ENCODE results near the gene FANCE.
A peak's percentile ranks its signal among the peaks of the same experiment; 100 is the strongest.

Gene FANCE

GRCh38 chr6:35486005-35486925 is 34.1 kb downstream of the FANCE start:
- no peak for DNase-seq

DNA sequence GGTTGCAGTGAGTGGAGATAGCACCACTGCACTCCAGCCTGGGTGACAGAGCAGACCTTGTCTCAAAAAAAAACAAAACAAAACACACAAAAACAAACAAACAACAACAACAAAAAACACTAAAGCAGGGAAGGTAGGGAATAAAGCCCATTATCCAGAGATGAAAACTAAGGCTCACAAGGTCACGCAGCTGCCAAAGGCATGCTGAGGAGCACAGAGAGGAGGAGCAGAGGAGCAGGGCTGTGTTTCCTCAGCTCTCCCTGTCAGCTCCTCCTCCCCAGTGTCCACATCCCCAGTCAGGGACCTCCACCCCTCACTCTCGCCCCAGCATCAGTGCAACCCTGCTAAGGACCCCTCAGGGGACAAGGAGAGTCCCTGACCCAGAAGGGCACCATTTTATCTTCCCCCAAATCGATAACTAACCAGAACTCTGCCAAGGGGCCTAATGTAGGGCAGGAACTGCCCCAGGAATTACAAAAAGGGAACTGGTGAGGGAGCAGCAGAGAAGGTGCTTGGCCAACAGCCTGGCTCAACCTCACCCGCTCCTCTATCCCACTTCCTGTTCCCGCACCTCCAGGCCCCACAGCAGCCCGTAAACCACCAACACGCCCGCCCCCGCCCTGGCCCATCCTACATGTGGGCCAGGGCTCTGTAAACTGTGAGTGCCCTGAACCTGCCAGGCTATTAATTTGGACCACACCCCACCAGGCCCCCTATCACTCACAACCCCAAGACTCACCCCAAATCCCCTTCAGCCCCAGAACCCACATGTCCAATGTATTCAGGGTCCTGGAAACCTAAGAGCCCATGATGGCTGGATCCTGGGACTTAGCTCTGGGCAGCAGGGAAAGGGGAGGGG is 35.7 kb downstream of the FANCE start:
- DNase-seq = no peak

DNA sequence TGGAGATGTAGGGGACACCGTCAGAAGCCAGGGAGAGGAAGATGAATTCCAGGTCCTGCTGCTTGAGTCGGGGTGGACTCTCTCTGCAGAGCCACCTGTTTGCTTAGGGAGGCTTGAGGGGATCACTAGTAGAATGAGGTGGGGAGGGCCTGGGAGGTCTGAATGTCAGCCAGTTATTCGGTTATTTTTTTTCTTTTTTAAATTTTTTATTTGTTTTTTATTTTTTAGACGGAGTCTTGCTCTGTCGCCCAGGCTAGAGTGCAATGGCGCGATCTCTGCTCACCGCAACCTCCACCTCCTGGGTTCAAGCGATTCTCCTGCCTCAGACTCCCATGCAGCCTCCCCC is 36.4 kb downstream of the FANCE start:
- no peak for DNase-seq

DNA sequence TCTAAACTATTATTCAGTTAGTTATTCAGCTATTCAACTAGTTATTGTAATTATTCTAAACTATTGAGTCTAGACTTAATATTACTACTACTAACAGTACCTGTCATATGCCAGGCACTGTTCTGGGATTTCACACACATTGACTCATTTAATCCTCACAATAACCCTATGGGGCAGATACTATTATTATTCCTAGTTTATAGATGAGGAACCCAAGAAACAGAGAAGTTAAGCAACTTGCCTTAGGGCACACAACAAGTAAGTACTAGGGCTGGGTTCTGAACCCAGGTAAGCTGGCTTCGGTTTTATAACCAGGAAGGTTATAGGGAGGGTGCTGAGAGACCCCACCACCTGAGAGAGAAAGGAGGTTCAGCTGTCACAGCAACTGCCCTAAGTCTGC is 36.9 kb downstream of the FANCE start:
- no peak for DNase-seq

DNA sequence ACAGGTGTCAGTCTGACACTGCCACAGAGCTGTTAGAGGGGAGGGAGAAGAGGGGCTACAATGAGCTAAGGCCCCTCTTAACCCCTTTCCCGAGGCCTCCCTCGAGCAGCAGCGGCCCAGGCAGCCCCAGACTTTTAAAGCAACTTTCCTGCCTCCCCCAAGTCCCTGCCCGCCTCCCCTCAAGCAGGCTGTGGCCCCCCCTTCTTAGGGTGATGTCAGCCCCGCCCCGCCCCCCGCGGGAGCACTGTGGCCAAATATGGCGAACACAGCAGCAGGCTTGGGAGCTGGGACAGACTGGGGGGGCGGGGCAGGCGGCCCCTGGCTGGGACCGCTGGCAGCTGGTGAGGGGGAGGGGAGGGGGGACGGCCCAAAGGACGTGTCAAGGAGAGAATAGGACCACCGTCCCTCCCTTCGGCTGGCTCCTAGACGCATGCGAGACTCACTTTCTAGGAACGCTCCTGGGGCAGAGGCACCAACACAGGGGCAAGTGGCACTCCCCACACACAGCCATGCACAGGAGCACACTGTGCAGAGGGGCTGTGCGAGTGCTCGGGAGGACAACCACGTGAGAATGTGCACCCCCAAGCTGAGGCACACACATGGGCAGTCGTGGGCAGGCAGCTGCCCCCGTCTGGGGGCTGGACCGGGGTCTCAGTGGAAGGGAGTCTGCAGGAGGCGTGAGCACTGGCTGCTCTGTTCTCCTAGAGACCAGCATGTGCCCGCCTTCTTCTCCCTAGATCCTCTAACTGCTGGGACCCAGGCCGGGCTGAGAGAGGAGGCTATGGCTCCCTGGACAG is 38.1 kb downstream of the FANCE start:
- peak; percentile 98 for DNase-seq

- no peak for DNase-seq
These were observed 38.9 kb downstream of the FANCE start for GRCh38 chr6:35490821-35491557.

DNA sequence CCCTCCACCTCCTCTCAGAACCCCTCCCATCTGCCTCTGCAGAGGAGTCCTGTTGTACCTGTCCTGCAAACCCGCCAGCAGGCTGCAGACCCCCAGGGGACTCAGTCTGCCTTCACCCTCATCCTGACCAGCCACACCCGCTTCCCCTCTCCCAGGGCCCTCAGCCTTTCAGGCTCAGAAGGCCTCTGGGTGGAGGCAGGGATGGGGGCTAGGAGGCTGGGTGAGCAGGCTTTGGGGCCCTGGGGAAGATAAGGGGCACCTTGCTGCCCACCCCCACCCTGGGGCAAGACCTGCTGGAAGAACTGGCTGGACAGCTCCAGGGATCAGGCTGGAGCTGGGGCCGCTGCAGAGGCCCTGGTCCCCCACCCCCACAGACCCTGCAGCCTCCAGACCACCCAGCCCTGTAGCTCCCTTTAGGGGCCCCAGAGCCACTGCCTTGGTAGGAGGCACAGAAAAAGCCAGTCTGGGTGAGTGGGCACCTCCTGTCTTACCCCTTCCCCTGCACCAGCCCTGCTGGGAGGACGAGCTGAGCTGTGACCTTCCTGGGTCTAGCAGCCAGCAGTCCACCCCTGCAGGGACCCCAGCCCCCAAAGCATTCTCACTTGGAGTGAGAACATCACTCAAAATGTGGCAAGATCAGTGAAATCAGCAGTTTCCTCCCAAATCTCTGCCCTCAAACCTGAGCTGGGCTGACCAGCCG is 39.6 kb downstream of the FANCE start:
- no peak for DNase-seq

DNA sequence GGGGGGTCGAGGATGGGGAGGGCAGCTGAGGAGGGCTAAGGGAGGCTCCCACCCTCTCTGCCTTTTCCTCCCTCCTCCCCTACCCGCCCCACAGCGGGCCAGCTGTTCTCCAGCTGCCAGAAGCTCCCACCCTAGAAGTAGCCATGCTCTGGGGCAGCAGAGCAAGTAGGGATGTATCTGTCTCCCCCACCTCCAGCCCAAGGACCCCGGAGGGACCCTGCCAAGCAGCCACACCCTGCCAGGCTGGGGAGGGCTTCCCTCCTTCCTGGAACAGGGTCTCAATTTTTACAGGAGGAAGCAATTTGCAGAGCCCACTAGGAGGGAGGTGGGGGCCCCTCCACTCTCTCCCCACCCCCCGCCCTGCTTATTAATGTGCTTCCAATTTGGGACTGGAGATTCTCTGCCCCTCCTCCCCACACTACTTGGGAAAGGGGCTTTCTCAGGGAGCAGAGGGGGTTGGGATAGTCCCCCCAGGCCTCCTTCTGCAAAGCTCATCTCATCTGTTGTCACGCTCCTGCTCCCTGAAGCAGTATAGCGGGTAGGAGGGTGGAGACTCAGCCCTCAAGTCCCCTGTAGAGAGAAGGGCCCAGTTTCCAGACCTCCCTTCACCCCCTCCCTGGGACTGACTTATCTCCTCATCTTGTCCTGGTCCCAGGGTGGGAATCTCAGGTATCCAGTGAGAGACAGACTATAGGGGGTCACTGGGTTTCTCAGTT is 40.3 kb downstream of the FANCE start:
- peak; percentile 65 for DNase-seq

DNA sequence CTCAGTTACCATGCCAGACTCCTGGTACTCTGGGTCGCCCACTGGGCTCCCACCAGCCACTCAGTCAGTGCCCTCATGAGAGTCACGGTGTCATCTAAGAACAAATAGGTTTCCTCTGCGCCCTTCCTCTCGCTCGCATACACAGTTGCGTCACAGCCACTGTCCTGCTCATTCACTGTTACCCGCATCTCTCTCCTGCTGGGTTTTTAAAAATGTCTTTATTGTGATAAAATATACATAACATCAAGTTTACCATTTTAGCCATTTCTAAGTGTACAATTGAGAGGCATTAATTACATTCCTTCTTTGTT is 40.8 kb downstream of the FANCE start:
- no peak for DNase-seq

- no peak for DNase-seq
These were observed 41.3 kb downstream of the FANCE start for GRCh38 chr6:35493307-35493983.

GRCh38 chr6:35494161-35494563 is 42.0 kb downstream of the FANCE start:
- DNase-seq = no peak

- DNase-seq = no peak
These were observed 43.3 kb downstream of the FANCE start for GRCh38 chr6:35495258-35496035.

GRCh38 chr6:35496036-35496840 is 44.1 kb downstream of the FANCE start:
- DNase-seq = no peak

DNA sequence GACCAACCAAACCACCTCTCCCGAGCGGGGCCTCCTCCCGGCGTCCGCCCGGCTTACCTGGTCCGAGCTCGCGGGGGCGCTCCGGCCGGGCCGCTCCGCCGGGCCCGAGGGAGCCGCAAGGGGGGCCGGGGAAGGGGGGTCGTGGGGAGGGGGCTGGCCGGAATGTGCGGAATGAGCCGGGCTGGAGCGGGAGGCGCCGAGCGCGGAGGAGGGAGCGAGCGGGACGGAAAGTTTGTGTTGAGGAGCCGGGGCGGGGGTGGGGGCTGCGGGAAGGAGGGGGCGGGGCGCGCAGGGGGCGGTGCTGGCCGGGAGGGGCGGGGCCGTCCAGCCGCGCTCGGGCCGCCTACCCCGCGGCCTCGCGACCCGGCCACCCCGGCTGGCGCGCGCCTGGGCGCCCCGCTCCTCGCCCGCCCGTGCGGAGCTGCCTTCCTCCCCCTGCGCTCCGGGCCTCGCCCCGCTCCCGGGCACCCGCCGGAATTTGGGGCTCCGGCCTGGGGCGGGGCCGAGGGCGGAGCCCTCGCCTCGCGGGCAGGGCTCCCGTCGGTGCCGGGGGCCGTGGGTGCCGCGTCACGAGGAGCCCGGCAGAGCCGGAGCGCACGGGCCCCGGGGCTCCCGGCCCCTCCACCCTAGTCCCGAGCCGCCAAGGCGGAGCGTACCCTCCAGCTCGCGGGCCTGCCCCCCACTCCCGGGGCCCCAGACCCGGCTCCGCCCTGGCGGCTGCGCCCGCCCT is 44.9 kb downstream of the FANCE start, which contains the start of gene TEAD3:
TSS of gene TEAD3 (minus strand) at position 239 of the 730 bp plus-strand sequence.
- peak; percentile 89 for DNase-seq

- DNase-seq = peak; percentile 91
These were observed 45.7 kb downstream of the FANCE start for GRCh38 chr6:35497571-35498421.

- DNase-seq = no peak
These were observed 46.4 kb downstream of the FANCE start for GRCh38 chr6:35498422-35499067.
